Neuron (in vitro differentiated cells): ENCODE data around the gene DNAH12.

Experiments
- H2AFZ ChIP-seq: one replicate; pipeline ENCODE4 v1.6.1; 2013; ENCODE audit warnings: low read depth, mild to moderate bottlenecking, inconsistent platforms, low read length, moderate library complexity
- H3K27me3 ChIP-seq: one replicate; pipeline ENCODE4 v1.6.1; 2013; ENCODE audit warnings: low read length; ENCODE audit not compliant: insufficient read depth
- H3K36me3 ChIP-seq: one replicate; pipeline ENCODE4 v1.6.1; 2013; ENCODE audit warnings: low read length; ENCODE audit not compliant: insufficient read depth
- H3K4me1 ChIP-seq: one replicate; pipeline ENCODE4 v1.6.1; 2013; ENCODE audit warnings: low read length; ENCODE audit not compliant: insufficient read depth
- H3K4me3 ChIP-seq: 2 replicates; pipeline ENCODE4 v1.5.1; 2013; ENCODE audit warnings: mild to moderate bottlenecking, low read length, moderate library complexity
- H3K9me3 ChIP-seq: one replicate; pipeline ENCODE4 v1.6.1; 2013; ENCODE audit warnings: low read length

Gene DNAH12

GRCh38 chr3:57268416-57268815, 275.7 kb downstream of the DNAH12 start:
- Histone ChIP-seq H3K9me3 (peaks cover 1% of the 10 kb centered on the region), H3K4me1 (no peaks in the 10 kb centered on the region), H2AFZ (no peak overlapping the region), H3K4me3 (no peak overlapping the region), H3K36me3 (peaks cover 43% of the 10 kb centered on the region), H3K27me3 (no peaks in the 10 kb centered on the region)

GRCh38 chr3:57261929-57262328, 282.2 kb downstream of the DNAH12 start:
- peaks cover 65% of the 10 kb centered on the region for H3K36me3 ChIP-seq
- H3K27me3 ChIP-seq = no peaks in the 10 kb centered on the region
- peaks cover 6% of the 10 kb centered on the region for H3K9me3 ChIP-seq
- H3K4me3 ChIP-seq = no peak overlapping the region
- no peak overlapping the region for H2AFZ ChIP-seq
- H3K4me1 ChIP-seq = no peaks in the 10 kb centered on the region

- Histone ChIP-seq H3K36me3 (peaks cover 64% of the 10 kb centered on the region), H3K27me3 (no peaks in the 10 kb centered on the region), H3K9me3 (peaks cover 6% of the 10 kb centered on the region), H3K4me3 (no peak overlapping the region), H2AFZ (no peak overlapping the region), H3K4me1 (no peaks in the 10 kb centered on the region)
Measured at GRCh38 chr3:57261119-57261518, 283.0 kb downstream of the DNAH12 start.

- Histone ChIP-seq H3K4me1 (no peaks in the 10 kb centered on the region), H3K36me3 (peaks cover 49% of the 10 kb centered on the region), H3K27me3 (no peaks in the 10 kb centered on the region), H2AFZ (no peak overlapping the region), H3K4me3 (no peak overlapping the region), H3K9me3 (peaks cover 3% of the 10 kb centered on the region)
Measured at GRCh38 chr3:57257678-57258077, 286.5 kb downstream of the DNAH12 start.

- Histone ChIP-seq H3K4me1 (no peaks in the 10 kb centered on the region), H3K9me3 (peaks cover 3% of the 10 kb centered on the region), H2AFZ (no peak overlapping the region), H3K4me3 (no peak overlapping the region), H3K36me3 (peaks cover 46% of the 10 kb centered on the region), H3K27me3 (no peaks in the 10 kb centered on the region)
Measured at GRCh38 chr3:57256844-57257243, 287.3 kb downstream of the DNAH12 start.

GRCh38 chr3:57252404-57252803, 291.7 kb downstream of the DNAH12 start:
- Histone ChIP-seq H2AFZ (no peak overlapping the region), H3K9me3 (peaks cover 2% of the 10 kb centered on the region), H3K36me3 (peaks cover 35% of the 10 kb centered on the region), H3K4me3 (no peak overlapping the region), H3K4me1 (no peaks in the 10 kb centered on the region), H3K27me3 (no peaks in the 10 kb centered on the region)

- Histone ChIP-seq H3K4me3 (no peak overlapping the region), H3K4me1 (no peaks in the 10 kb centered on the region), H2AFZ (no peak overlapping the region), H3K9me3 (no peaks in the 10 kb centered on the region), H3K36me3 (peaks cover 74% of the 10 kb centered on the region), H3K27me3 (no peaks in the 10 kb centered on the region)
Measured at GRCh38 chr3:57244946-57245345, 299.2 kb downstream of the DNAH12 start.
